ENCODE data around the gene CA5A.
"Not testable (repeated sequence)": the region's sequence is repeated elsewhere in the genome, so short reads cannot be mapped to it uniquely, and the experiment has no call there.

Gene CA5A

DNA sequence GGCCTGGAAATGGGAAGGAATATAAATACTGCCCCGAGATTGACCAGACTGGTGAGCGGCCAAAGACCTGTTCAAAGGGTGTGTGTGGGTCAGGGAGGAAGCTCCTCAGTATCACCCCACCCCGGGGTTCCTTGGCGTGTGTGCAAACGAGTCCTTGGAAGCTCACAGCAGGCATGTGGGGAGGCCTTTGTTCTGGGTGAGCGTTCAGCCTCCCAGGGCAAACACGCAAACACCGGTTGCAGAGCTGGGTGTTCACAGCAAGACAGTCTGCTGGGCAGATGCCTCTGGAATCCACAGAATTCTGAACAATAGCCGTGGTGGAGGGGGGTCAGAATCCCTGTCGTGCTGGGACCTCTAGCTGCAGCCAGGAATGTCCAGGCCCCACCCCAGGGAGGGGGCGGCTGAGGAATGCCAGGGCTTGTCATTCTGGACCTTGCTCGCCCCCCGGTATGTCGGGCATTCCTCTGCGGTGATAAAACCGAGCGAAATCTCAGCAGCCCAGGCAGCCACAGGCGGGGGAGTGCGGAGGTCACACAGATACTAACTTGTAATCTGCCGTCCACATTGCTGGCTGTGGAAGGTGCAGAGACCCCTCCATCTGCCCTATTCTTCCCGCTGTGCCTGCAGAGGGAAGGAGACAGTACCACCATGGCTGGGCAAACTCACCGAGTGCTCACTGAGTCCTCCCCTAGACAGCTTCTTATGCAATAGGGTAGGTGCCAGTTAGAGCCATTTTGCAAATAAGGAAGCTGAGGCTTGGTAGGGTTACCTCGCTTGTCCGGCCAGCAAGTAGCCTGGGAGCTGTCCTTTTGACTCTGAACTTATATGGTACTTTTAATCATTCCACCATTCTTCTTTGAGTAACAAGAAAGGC, 65.7 kb downstream of the CA5A start:
- not testable (repeated sequence) for DNase-seq

DNA sequence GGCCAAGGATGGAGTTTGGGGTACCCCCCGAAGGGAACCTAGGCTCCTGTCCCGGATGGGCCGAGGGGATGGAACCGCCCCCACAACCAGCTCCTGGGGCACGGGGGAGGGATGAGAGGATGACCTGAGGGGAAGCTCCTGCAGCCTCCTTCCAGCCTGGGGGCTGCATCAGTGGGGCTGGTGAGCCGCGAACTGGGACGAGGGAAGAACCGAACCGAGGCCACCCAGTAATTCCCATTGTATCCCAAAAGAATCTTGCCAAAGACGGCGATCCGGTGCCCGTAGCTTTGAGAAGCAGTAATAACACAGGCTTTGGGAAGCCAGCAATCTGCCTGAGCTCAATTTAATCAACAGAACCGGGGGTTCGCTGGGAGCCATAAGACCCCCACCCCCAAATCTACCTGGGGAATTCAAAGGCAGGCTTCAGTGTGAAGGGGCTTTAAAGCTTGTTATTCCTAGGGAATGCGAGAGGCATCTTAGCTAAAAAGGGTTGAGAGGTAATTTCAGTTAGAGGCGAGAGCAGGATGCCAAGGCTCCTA, 66.4 kb downstream of the CA5A start:
- not testable (repeated sequence) for DNase-seq

DNA sequence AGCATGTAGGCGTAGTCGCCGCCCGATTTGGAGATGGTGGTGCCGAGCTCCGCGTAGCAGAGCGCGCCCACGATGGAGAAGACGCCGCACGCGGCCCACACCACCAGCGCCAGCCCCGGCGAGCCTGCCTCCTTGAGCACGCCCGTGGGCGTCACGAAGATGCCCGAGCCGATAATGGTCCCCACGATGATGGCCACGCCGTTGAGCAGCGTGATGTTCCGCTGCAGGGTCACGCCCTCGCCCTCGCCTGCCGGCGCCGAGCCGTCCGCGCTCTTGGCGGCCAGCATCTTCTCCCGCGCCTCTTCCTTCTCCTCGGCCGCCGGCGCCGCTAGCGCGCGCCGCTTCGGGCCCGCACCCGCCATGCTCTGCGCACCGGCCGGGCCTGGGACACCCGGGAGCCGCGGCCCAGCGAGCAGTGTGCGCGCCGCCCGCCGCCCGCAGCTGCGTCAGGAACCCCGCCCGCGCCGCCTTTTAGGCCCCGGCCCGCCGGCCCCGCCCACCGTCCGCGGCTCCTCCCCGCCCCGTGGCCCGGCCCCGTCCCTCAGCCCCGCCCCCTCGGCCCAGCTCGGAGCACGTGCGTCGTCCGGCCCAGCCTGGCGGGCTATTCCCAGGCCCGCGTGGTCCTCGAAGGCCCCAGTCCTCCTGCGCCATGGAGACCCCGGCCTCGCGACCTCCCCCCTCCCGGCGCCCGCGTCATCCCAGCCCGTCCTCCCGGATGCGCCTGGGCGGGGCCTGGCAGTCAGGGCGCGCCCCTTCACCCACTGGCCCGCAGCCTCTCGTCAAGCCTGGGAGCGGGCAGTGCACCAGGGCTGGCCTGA, 67.1 kb downstream of the CA5A start, which contains the start of gene SLC7A5:
Gene SLC7A5, minus strand, starts transcription at position 447 of the 818 bp plus-strand sequence. Its CDS starts 85 bp downstream, at position 362.
- DNase-seq, result peak in 40 of 56 donors; percentile 23 to 86 (median 64)

DNA sequence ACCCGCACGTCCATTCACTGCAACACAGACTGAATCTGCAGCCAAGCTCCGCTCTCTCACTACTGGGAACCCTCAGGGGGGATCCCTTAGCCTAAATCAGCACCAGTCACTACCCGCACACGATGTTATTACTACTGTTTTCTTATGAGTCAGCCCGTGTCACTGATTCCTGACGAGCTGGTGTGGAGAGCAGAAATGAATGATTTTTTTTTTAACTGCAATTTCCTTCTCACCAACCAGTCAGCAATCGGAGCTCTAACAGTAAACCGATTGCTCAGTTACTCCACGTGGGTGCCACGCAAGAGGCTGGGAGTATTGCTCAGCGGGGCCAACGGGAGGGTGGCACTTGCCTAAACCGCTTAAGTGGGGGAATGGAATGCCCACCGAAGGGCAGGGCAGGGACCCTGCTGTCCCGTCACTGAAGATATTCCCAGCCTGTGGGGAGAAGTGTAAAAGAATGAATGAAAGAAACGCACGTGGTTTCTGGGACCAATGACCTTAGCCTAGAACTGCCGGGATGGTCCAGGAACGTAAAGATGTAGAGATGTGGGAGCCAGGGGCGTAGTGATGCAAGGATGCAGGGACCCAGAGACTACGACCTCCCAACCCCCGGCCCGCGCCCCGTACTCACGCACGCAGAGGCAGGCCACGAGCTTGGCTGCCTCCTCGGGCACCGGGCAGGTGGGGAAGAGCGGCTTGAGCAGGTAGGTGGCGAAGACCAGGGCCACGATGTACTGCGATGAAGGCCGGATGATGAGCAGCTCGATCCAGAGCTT, 67.9 kb downstream of the CA5A start:
- peak in 11 of 56 donors; percentile 5 to 64 (median 40) for DNase-seq

DNA sequence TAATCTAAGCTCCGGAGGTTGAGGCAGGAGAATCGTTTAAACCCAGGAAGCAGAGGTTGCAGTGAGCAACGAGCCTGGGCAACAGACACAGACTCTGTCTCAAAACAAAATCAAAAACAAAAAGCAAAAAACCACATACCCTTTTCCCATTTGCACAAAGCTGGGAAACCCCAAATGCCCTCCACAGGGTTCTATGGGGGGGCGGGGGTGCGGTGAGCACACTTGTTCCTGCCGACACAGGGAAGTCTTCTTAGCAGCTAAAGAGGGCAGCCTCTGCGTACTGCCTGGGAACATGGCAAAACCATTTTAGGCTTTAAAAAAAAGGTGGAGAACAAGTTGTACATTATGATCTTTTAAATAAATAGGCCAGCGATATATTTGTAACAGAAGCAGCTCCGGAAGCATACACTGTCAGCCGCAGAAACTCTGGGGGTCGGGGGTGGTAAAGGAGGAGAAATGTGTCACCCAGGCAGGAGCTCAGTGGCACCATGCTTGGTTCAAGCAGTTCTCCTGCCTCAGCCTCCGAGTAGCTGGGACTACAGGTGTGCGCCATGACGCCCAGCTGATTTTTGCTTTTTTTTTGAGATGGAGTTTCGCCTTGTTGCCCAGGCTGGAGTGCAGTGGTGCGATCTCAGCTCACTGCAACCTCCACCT, 70.3 kb downstream of the CA5A start:
- DNase-seq, result not testable (repeated sequence)

DNA sequence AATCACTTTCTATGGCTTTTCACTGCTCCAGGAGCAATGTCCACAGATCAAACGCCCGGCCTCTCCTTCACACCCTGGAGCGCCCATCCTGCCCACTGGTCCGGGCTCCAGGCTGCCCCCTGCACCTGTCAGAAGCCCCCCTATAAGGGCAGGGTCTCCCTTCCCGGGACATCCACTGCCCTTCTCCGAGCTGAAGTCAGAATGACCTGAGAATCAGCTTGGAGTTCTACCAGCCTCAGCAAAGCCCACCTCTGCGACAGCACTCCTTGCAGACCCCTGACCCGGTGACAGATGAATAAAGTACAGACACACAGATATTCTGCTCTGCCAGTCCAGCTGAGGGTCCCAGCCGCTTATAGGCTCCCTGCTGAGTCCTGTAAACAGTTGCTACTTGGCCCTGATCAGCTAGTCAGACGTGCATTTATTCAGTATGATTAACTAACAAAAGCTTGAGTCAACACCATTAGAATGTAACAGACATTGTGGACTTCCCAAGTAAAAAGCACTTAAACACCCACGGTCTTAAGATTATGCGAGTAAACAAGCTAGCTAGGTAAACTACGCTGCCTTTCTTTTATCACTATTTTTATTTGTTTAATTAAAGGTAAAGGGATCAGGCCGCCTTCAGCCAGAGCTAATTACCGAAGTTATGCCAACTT, 71.9 kb downstream of the CA5A start:
- no peak for DNase-seq

DNA sequence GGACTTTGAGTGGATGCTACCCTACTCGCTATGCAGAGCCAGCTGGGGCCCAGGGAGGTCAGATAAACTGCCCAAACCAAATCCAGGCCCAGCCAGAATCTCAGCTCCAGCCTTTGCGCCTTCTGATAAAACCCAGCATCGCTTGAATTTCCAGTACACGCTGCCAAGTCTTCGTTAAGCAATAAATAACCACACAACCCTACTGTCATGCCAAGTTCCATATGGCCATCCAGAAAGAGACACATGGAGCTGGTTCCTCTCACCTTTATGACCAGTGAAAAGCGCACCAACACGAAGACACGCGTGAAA, 73.0 kb downstream of the CA5A start:
- DNase-seq, result not testable (repeated sequence)

DNA sequence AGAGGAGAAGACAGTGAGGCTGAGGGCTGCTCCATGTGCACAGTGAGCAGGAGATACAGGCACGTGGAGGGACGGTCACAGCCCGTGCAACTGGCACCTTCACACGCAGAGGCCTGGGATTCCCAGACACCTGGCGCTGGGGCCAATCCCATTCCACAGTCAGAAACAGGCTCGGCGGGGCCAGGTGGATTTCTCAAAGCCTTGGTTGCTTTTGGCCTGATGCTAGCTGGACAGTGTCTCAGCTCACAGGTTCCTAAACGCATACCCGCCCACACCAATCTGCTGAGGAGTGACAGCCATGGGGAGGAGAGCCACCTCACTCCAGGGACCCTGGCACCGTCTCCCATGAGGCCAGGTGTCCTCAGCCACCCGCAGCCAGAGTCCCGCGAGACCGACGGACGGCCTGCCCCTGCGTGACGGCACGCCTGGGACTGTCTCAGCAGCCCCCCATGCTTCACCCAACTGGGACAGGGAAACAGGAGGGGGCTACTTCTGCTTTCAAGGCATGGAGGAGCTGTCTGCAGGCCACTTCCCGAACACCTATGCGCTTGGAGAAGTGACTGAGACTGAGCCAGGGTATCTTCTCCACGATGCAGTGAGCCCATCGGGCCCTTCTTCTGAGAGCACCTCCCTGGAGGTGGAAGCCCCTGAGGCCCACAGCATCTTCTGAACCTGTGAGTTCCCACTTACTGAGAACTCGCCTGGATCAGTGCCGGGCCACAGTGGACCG, 73.6 kb downstream of the CA5A start:
- DNase-seq, result not testable (repeated sequence)

DNA sequence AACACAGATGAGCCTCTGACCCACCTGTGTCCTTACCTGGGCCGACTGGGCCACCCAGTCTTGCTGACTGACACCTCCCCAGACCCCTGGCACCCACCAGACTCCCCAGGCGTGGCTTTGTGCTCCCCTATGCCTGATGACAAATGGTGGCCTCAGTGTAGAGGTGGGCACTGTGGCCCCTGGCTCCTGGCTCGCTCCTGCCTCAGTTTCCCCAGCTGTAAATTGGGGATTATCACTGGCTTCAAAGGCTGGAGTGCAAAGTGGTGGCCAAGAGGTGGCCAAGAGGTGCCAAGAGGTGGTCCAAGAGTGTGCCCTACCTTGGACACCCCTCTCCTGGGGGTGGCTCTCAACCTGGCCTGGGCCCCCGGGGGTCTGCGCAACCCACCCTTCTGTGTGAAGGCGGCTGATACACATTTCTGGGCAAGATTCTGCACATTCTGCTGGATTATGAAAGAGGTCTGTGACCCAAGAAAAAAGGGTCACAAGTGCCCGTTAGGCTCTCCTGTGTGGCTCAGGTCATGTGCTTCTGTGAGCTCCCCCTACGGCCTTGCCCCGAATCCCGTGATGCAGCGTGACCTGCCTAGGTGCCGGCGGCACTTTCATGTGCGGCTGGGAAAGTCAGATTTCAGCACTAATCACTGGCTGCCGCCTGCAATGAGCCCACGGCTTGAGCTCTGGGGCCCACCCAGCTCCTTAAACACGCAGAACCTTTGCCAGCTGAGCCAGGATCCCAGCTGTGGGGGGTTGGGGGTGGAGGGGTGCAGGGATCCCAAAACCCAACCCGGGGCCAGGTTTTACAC, 74.8 kb downstream of the CA5A start:
- not testable (repeated sequence) for DNase-seq

DNA sequence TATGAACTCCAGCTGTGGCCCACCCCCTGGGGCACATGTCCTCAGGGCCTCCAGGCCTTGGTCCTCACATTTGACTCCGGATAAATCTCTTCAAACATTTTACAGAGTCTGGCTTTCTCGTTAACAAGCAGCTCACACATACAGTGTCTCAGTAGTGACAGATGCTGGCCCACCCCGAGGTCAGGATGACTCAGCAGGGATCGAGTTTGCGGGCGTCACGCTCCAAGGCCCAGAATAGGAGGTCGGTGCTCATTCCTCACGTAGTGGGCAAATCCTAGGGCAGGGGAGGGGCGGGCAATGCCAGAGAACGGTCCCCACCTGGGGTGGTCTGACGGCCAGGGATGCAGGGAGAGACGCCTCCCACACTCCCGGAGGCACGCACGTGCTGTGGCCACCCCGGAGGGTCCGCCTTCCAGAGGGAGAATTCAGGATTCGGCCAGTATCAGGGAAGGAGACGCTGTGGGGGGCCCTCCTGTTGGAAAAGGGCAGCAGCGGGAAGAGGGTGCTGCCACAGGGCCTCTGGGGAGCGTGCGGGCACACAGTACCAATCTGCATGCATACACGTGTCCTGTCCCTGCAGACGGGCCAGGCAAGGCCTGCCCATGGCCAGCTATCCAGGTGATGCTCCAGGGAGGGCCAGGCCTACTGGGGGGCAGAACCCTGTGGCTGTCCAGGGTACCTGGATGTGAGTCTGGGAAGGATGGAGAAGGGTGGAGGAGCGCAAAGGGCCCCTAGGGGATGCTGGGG, 75.6 kb downstream of the CA5A start:
- peak in 9 of 56 donors; percentile 12 to 59 (median 21) for DNase-seq

DNA sequence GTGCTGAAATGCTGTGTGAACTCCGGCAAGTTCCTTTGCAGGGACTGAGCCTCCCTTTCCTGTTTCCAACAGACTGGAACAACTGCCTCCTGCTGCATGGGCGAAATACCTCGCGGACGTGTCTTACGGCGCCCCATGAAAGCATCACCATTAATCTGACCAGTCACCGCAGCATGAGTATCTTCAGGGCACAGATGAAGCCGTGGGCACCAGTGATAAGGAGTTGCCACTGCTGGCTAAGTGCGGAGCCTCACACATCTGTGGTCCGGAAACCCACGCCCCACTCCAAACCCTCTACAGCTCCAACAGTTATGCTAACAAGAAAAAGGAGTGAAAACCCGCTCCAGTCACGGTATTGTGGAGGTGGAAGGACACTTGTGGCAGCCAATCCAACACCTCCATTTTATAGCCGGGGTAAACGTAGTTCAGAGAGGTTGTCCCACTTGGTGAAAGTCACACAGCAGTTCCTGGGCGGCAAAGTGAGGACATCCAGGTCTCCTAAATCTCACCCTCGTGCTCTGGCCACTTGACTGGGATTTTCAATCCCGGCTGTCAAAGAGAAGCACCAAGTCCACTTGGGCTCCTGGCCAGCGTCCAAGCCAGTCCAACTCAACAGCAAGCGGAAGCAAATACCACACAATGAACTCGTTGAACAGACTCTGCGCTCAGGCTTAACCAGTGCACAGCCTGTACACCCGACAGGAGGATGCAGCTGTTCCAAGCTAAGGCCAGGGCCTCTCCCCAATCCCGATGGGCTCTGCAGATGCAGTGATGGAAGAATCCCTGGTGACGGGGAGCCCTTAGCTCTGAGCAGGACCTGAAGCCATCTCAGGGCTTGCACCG, 78.0 kb downstream of the CA5A start:
- peak in 33 of 56 donors; percentile 12 to 82 (median 45) for DNase-seq

DNA sequence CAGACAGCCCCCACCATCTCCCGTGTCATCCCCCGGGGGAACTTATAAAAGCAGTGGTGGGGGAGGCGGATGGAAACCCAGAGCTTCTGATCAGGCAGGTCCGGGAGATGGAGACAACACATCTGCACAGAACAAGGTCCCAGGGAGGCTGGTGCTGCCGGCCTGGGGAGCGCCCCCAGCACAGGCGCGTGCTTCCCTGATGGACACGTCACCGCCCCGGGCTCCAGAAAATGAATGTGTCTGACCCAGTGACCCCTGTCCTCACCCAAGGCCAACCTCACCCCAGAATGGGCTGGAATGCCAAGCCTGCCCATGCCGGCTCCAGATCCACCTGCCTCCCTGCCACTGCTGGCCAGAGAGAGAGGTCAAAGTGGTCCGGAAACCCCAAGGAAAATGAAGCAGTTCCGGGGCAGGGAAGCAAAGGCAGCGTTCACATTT, 79.5 kb downstream of the CA5A start:
- DNase-seq, result no peak

DNA sequence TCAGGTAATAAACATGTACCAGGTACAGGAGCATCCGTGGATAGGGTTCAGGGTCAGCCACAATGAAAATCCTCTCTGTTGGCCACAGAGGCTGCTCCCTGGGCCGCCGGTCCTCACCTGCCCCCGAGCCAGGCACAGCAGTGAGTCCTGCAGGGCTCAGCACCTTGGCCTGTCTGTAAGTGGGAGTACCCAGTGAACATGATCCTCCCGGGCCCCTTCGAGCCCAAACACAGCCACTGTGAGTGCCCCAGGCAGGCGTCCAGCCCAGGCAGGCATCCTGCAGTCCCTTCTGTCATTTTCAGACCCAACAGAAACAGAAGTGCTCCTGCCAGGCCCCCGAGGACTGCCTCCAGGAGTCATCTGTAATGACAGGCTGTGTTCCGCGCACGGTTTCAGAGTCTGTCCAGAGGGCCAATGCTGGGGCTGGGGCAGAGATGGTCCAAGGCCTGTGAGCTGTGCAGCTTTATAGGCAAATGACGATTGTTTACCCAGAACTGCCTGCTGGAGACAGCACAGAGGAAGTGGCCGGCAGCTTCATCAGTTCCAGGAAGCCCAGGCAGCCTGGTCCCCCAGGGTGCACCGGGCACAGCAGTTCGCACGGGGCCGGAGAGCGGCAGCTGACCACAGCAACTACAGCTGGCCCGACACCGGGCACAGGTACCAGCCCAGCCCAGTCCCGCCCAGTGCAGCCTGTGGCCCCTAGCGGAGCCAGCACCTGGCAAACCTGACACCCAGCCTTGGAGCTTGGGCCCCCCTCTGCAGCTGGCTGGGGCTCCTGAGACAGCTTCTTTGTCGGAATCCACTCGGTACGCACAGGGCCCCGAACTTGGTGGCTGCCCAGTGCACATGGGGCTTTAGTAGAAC, 80.2 kb downstream of the CA5A start:
- DNase-seq, result peak in 21 of 56 donors; percentile 16 to 57 (median 37)

DNA sequence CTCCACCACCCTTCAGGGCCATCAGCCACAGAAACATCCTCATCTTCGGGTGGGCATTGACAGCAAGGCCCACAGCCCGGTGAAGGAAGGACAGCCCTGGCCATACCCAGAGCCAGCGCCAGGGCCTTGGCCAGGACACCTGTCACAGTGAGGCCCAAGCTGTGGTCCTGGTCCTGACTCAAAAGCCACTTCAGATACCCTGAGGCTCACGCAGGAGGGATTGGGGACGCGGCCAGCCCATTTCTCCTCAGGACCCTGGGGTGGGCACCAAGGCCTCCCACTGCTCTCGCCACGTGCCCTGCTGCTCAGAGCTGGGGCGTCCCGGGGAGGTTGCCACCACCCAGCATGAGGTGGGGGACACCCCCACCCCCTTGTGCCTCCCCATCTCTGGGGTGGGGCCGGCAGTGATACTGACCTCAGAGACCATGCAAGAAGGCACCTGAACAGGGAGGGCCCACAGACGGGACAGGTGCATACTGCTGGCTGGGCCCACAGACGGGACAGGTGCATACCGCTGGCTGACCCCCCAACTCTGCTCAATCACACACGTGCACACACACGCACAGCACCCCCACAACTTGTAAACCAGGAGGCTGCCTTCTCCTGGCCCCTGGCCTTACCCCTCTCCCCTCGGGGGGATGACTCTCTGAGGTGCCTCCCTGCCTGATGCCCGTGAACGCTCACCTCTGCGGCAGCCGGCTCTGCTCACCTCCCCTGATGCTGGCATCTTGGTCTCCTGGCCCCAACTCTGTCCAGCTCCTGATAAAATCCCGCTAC, 81.2 kb downstream of the CA5A start:
- DNase-seq, result no peak

Measured in amygdala (tissue), 56 donors.